A549 (cell line): ENCODE measurements around the gene ENOX2. TPM values are rescaled to one million over a fixed set of nuclear protein-coding genes. Genes with fewer than 3 reads are reported as not detected.

Experiments used
- ATAC-seq, 2 experiments: fragments of 200-7000 bp in 1 of 2; fragments of >200 bp in 1 of 2; cut with Nextera tagmentation in 1 of 2; cut with Tn5 transposase in 1 of 2; 3 replicates each; pipeline versions ENCODE4 v1.8.0 to v1.9.1; 2018 to 2020; ENCODE audit warnings: mild to moderate bottlenecking in 1 of 2, moderate library complexity in 1 of 2
- CTCF ChIA-PET: fragments of 300-600 bp; sonication (Branson Sonifier 250); formaldehyde crosslinking; extraction: SDS; loops from one replicate; lab custom pipeline; 2021; ENCODE audit warnings: antibody characterized with exemption, inconsistent platforms; lab: Yijun Ruan, JAX
- POLR2A ChIA-PET: fragments of 350-600 bp; formaldehyde crosslinking; extraction: SDS; loops from one replicate; lab custom pipeline; 2021; ENCODE audit warnings: antibody characterized with exemption, inconsistent platforms; lab: Yijun Ruan, JAX
- DNase-seq, 2 experiments: peaks; one replicate each; pipeline versions ENCODE4 v3.0.0 to v3.0.0-alpha.2; 2011 to 2016; ENCODE audit warnings: low read depth in 1 of 2, low spot score in 1 of 2
- FAIRE-seq: peaks from 2 replicates; lab custom pipeline; 2011; peaks lifted over from hg19 to GRCh38; lab: Jason Lieb, UNC
- H3K27ac ChIP-seq, 2 experiments: fragments of >200 bp; sonication (Bioruptor Twin); formaldehyde crosslinking; 3 replicates each; pipeline ENCODE4 v1.5.1; 2016 to 2017
- H3K4me1 ChIP-seq: fragments of >200 bp; sonication (Bioruptor Twin); formaldehyde crosslinking; 3 replicates; pipeline ENCODE4 v1.6.1; 2016
- H3K4me2 ChIP-seq: fragments of >200 bp; sonication (Bioruptor Twin); formaldehyde crosslinking; 3 replicates; pipeline ENCODE4 v1.6.1; 2016
- H3K4me3 ChIP-seq: fragments of >200 bp; sonication (Bioruptor Twin); formaldehyde crosslinking; 3 replicates; pipeline ENCODE4 v1.5.1; 2016
- H3K9me3 ChIP-seq: fragments of >200 bp; sonication (Bioruptor Twin); formaldehyde crosslinking; 3 replicates; pipeline ENCODE4 v1.6.1; 2016
- CHD4 ChIP-seq: fragments of 200-600 bp; sonication (generic); IDR thresholded peaks from 2 replicates; pipeline ENCODE4 v1.6.1; 2016; ENCODE audit warnings: antibody characterized with exemption, mild to moderate bottlenecking, borderline replicate concordance
- EHF ChIP-seq: fragments of 250-450 bp; sonication (Bioruptor Pico); IDR thresholded peaks from 2 replicates; pipeline ENCODE4 v1.5.0; 2020; ENCODE audit warnings: mild to moderate bottlenecking
- FOSL2 ChIP-seq, 2 experiments: fragments of 450-650 bp in 1 of 2; fragments of >200 bp in 1 of 2; sonication (Bioruptor Twin) in 1 of 2; formaldehyde crosslinking; IDR thresholded peaks; 2 replicates each; pipeline versions ENCODE4 v1.5.0 to v1.6.1; 2016 to 2020; ENCODE audit warnings: mild to moderate bottlenecking in 1 of 2, moderate library complexity in 1 of 2
- FOXS1 ChIP-seq: fragments of 250-450 bp; sonication (Bioruptor Pico); IDR thresholded peaks from 2 replicates; pipeline ENCODE4 v1.5.0; 2020; ENCODE audit warnings: mild to moderate bottlenecking, moderate library complexity
- HDAC2 ChIP-seq: fragments of 200-600 bp; sonication (generic); IDR thresholded peaks from 2 replicates; pipeline ENCODE4 v1.6.1; 2016
- JUN ChIP-seq, 2 experiments: fragments of >200 bp; sonication (Bioruptor Twin); formaldehyde crosslinking; IDR thresholded peaks; 2 replicates in 1 of 2; 3 replicates in 1 of 2; pipeline ENCODE4 v1.6.1; 2016 to 2017
- MAFK ChIP-seq: fragments of 450-650 bp; IDR thresholded peaks from 2 replicates; pipeline ENCODE4 v1.6.1; 2014; ENCODE audit not compliant: partially characterized antibody
- MAZ ChIP-seq: fragments of 150-350 bp; IDR thresholded peaks from 2 replicates; pipeline ENCODE4 v1.6.1; 2014; ENCODE audit warnings: antibody characterized with exemption, low read depth, low read length, borderline replicate concordance
- POLR2AphosphoS2 ChIP-seq: conservative IDR thresholded peaks from 2 replicates; pipeline ENCODE4 v1.6.1; 2012; ENCODE audit warnings: low read length, improper control_type of control experiment, inconsistent platforms
- RARB ChIP-seq: fragments of 250-450 bp; sonication (Bioruptor Pico); IDR thresholded peaks from 2 replicates; pipeline ENCODE4 v1.8.0; 2021; ENCODE audit warnings: mild to moderate bottlenecking, moderate library complexity
- RCOR1 ChIP-seq: fragments of 150-350 bp; IDR thresholded peaks from 2 replicates; pipeline ENCODE4 v1.6.1; 2014; ENCODE audit warnings: antibody characterized with exemption, low read length, low read depth
- RNF2 ChIP-seq: fragments of 200-600 bp; sonication (generic); IDR thresholded peaks from 2 replicates; pipeline ENCODE4 v1.6.1; 2016; ENCODE audit warnings: low read depth, mild to moderate bottlenecking, antibody characterized with exemption, moderate library complexity, borderline replicate concordance
- TP53 ChIP-seq: fragments of 250-450 bp; sonication (Bioruptor Pico); IDR thresholded peaks from 2 replicates; pipeline ENCODE4 v1.5.0; 2021; ENCODE audit warnings: mild to moderate bottlenecking, moderate library complexity
- WGBS: methylation state at CpG from one replicate; pipeline ENCODE4 v1.1.6; 2017; ENCODE audit errors: missing lambda C conversion rate; 5-methylcytosine and 5-hydroxymethylcytosine counted together
- polyA plus RNA-seq, 4 experiments: library from polyadenylated mRNA; depleted of rRNA in 3 of 4; stranded (reverse); fragments of >200 nt; fragmentation: RNase III in 1 of 4; extraction: RNeasy Plus Mini Kit Qiagen cat#74134 plus additional on column Dnase treatment in 1 of 4; gene quantifications; 2 replicates in 3 of 4; 3 replicates in 1 of 4; pipeline ENCODE4 v1.2.3, GENCODE V29; 2011 to 2017
- TF ChIP-seq, protein P1 (sequence below): fragments of >200 bp; sonication (Bioruptor Twin); formaldehyde crosslinking; IDR thresholded peaks from 3 replicates; pipeline ENCODE4 v1.5.1; 2016
- TF ChIP-seq, protein P2 (sequence below): fragments of >200 bp; sonication (Bioruptor Twin); formaldehyde crosslinking; IDR thresholded peaks from 3 replicates; pipeline ENCODE4 v1.6.1; 2016
- TF ChIP-seq, protein P3 (sequence below): fragments of 200-600 bp; sonication (generic); IDR thresholded peaks from 2 replicates; pipeline ENCODE4 v1.6.1; 2016; ENCODE audit warnings: antibody characterized with exemption, mild to moderate bottlenecking, moderate library complexity

Gene ENOX2
- polyA plus RNA-seq, 2 of the 4 experiments (the other 2 are of a cell fraction) = 10.3 to 35.5 TPM

DNA sequence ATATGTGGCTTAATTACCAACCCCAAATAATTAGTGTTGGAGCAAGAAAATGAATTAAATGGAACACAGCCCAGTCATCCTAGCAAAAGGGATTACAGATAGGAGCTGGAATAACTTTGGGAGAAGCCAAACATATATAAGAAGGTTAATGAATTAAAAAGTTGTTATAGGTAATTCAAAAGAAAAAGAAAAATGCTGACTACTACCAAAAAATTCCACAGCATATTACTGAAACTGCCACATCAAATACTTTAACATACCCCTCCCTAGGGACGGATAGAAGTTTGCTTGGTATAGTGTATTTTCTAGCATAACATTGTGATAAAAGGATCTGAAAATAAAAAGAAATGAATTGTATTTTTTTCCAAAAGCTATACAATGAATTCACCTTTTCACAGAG, 99.5 kb downstream of the ENOX2 start:
- 92% methylated on average over 1 of the region's 1 CpG for WGBS
- H3K4me3 ChIP-seq = no peak overlapping the region
- no peak for ATAC-seq
- H3K27ac ChIP-seq = no peak overlapping the region
- no peak for FAIRE-seq
- no peaks in the 10 kb centered on the region for H3K4me1 ChIP-seq
- H3K4me2 ChIP-seq = no peak overlapping the region
- peak; percentile 60 for TF ChIP-seq MAFK
- TF ChIP-seq, protein P1, sequence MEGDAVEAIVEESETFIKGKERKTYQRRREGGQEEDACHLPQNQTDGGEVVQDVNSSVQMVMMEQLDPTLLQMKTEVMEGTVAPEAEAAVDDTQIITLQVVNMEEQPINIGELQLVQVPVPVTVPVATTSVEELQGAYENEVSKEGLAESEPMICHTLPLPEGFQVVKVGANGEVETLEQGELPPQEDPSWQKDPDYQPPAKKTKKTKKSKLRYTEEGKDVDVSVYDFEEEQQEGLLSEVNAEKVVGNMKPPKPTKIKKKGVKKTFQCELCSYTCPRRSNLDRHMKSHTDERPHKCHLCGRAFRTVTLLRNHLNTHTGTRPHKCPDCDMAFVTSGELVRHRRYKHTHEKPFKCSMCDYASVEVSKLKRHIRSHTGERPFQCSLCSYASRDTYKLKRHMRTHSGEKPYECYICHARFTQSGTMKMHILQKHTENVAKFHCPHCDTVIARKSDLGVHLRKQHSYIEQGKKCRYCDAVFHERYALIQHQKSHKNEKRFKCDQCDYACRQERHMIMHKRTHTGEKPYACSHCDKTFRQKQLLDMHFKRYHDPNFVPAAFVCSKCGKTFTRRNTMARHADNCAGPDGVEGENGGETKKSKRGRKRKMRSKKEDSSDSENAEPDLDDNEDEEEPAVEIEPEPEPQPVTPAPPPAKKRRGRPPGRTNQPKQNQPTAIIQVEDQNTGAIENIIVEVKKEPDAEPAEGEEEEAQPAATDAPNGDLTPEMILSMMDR = no peak
- H3K9me3 ChIP-seq = no peaks in the 10 kb centered on the region
- no peak for DNase-seq
- CTCF ChIA-PET = no interaction called here
- POLR2A ChIA-PET = no interaction called here

DNA sequence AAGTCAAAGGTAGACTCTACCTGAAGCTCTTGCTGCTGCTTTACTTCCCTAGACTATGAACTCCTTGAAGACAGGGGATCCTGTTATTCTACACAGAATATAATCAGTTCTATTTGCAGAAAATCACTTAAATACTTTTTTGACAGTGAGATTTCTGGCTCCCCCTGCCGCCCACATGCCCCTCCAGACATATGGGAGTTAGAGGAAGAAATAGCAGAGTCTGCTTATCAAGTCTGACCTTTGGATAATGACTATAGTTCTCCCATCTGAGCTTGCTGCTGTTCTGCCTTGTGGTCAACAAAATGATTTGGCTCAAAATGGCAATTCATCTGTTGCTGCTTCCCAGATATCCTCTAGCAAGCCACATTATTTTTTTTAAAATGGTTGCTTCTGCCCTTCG, 101.1 kb downstream of the ENOX2 start:
- H3K9me3 ChIP-seq = no peaks in the 10 kb centered on the region
- WGBS = 76% methylated on average over 2 of the region's 2 CpGs
- H3K4me3 ChIP-seq = no peak overlapping the region
- no peak for DNase-seq
- no peak for FAIRE-seq
- POLR2A ChIA-PET = no interaction called here
- H3K27ac ChIP-seq = no peak overlapping the region
- CTCF ChIA-PET = no interaction called here
- TF ChIP-seq, protein P2, sequence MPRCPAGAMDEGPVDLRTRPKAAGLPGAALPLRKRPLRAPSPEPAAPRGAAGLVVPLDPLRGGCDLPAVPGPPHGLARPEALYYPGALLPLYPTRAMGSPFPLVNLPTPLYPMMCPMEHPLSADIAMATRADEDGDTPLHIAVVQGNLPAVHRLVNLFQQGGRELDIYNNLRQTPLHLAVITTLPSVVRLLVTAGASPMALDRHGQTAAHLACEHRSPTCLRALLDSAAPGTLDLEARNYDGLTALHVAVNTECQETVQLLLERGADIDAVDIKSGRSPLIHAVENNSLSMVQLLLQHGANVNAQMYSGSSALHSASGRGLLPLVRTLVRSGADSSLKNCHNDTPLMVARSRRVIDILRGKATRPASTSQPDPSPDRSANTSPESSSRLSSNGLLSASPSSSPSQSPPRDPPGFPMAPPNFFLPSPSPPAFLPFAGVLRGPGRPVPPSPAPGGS = no peak
- TF ChIP-seq, protein P3, sequence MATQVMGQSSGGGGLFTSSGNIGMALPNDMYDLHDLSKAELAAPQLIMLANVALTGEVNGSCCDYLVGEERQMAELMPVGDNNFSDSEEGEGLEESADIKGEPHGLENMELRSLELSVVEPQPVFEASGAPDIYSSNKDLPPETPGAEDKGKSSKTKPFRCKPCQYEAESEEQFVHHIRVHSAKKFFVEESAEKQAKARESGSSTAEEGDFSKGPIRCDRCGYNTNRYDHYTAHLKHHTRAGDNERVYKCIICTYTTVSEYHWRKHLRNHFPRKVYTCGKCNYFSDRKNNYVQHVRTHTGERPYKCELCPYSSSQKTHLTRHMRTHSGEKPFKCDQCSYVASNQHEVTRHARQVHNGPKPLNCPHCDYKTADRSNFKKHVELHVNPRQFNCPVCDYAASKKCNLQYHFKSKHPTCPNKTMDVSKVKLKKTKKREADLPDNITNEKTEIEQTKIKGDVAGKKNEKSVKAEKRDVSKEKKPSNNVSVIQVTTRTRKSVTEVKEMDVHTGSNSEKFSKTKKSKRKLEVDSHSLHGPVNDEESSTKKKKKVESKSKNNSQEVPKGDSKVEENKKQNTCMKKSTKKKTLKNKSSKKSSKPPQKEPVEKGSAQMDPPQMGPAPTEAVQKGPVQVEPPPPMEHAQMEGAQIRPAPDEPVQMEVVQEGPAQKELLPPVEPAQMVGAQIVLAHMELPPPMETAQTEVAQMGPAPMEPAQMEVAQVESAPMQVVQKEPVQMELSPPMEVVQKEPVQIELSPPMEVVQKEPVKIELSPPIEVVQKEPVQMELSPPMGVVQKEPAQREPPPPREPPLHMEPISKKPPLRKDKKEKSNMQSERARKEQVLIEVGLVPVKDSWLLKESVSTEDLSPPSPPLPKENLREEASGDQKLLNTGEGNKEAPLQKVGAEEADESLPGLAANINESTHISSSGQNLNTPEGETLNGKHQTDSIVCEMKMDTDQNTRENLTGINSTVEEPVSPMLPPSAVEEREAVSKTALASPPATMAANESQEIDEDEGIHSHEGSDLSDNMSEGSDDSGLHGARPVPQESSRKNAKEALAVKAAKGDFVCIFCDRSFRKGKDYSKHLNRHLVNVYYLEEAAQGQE = no peak
- TF ChIP-seq FOXS1 (CRISPR knock-in tag) (no peak), MAZ (no peak), RARB (CRISPR knock-in tag) (no peak), JUN (IDR thresholded peaks at IDR 0.05) (no peak), HDAC2 (no peak), TP53 (CRISPR knock-in tag) (no peak), RCOR1 (no peak)
- ATAC-seq = no peak
- no peak overlapping the region for H3K4me2 ChIP-seq
- H3K4me1 ChIP-seq = no peaks in the 10 kb centered on the region

DNA sequence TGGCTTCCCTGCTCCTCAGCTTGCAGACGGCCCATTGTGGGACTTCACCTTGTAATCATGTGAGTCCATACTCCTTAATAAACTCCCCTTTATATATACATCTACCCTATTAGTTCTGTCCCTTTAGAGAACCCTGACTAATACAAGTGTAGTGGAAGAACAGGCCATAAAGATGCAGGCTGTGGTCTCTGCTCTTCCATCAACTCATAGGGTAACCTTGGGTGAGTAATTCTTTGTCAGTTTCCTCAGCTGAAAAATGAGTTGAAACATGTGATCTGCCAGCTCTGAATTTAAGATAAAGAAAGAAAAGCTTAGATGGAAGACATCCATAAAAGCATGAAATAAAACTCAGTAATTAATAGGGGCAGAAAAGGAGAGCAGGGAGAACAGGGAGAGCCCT, 103.6 kb downstream of the ENOX2 start:
- no peak for FAIRE-seq
- CTCF ChIA-PET = no interaction called here
- no peak for TF ChIP-seq POLR2AphosphoS2
- TF ChIP-seq CHD4 = no peak
- no peak for TF ChIP-seq RNF2
- TF ChIP-seq EHF (CRISPR knock-in tag) = no peak
- no peak for TF ChIP-seq FOSL2 (IDR thresholded peaks at IDR 0.05)
- no peak for TF ChIP-seq FOSL2 (CRISPR knock-in tag; IDR thresholded peaks at IDR 0.05)
- TF ChIP-seq RCOR1 = no peak
- TF ChIP-seq MAFK = no peak
- TF ChIP-seq, all 56 proteins: peak for 0
- H3K4me2 ChIP-seq = no peak overlapping the region
- DNase-seq (no peak), ATAC-seq (no peak)
- POLR2A ChIA-PET = no interaction called here
- 82% methylated on average over 1 of the region's 1 CpG for WGBS
- no peaks in the 10 kb centered on the region for H3K9me3 ChIP-seq
- no peak overlapping the region for H3K27ac ChIP-seq
- no peaks in the 10 kb centered on the region for H3K4me1 ChIP-seq
- no peak overlapping the region for H3K4me3 ChIP-seq
